ENCODE results near the gene RPL22. TPM values are rescaled to one million over a fixed set of nuclear protein-coding genes. Genes with fewer than 3 reads are reported as not detected.

RPL22 gene
- total RNA-seq, 1 donor from 2014 or later, result 414 TPM

DNA sequence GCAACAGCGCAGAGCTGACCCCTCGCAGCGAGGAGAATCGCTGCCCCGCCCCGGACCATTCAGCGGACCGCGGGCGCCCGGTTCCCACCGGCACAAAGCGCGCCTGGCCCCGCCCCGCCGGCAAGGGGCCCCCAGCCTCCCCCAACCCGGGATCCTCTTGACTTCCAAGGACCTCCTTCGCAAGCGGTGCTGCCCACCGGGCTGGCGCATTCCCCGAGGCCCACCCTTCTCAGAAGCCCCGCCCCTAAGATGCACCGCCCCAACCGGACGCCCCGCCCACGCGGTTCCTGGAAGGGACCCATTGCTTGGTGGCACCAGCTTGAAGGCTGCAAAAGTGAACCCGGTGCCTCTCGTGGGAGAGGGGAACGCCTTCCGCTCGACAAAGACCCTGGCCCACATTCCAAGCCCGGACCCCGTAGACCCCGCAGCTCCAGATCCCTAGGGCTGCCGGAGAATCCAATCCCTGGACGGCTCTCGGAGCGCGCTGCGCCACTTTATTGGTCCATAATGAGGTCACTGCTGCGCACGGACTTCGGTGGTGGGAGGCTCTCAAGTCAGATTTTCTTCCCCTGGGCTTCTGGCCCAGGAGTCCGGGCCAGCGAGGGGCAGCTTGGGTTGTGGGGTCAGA, 46.6 kb upstream of the RPL22 start:
- peaks cover 66% of the 10 kb centered on the region for H3K27me3 Mint-ChIP-seq
- no peak overlapping the region for H3K27ac Mint-ChIP-seq
- H3K36me3 Mint-ChIP-seq (ENCODE audit: insufficient read depth), result no peaks in the 10 kb centered on the region
- TF ChIP-seq, protein P1, sequence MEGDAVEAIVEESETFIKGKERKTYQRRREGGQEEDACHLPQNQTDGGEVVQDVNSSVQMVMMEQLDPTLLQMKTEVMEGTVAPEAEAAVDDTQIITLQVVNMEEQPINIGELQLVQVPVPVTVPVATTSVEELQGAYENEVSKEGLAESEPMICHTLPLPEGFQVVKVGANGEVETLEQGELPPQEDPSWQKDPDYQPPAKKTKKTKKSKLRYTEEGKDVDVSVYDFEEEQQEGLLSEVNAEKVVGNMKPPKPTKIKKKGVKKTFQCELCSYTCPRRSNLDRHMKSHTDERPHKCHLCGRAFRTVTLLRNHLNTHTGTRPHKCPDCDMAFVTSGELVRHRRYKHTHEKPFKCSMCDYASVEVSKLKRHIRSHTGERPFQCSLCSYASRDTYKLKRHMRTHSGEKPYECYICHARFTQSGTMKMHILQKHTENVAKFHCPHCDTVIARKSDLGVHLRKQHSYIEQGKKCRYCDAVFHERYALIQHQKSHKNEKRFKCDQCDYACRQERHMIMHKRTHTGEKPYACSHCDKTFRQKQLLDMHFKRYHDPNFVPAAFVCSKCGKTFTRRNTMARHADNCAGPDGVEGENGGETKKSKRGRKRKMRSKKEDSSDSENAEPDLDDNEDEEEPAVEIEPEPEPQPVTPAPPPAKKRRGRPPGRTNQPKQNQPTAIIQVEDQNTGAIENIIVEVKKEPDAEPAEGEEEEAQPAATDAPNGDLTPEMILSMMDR (IDR thresholded peaks at IDR 0.05; ENCODE audit: unreplicated experiment), result no peak
- peaks cover 8% of the 10 kb centered on the region for H3K4me1 Mint-ChIP-seq (ENCODE audit: low read depth)
- DNase-seq (ENCODE audit: low spot score, unreplicated experiment), result no peak
- no peak overlapping the region for H3K4me3 Mint-ChIP-seq (ENCODE audit: low read depth)
- H3K9me3 Mint-ChIP-seq (ENCODE audit: low read depth), result no peaks in the 10 kb centered on the region

DNA sequence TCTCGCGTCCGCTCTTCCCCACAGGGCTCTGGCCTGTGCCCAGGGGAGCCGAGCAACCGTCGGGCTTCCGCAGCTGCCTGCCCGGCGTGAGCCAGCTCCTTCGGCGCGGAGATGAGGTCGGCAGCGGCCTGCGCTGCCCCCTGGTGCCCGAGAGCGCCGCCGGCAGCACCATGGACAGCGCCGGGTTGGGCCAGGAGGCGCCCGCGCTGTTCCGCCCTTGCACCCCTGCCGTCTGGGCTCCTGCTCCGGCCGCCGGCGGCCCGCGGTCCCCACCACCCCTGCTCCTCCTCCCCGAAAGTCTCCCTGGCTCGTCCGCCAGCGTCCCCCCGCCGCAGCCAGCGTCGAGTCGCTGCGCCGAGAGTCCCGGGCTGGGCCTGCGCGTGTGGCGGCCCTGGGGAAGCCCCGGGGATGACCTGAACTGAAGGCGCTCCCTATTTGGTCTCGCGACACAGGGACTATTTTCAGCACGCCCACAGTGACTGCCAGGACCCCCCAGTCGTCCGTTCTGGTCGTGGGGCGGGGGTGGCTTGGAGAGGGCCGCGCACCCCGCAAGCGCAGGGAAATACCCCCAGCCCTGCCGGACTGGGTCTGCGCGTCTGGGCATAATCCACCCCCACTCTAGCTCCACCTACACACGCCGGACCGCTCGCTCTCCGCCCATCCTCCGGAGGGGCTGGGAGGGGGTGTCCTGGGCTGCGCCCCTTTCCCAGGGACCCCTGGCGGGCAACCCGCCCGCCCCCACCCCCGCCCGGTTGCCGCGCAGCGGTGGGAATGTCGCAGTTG, 45.9 kb upstream of the RPL22 start:
- Mint-ChIP-seq H3K4me1 (ENCODE audit: low read depth) (peaks cover 9% of the 10 kb centered on the region), H3K4me3 (ENCODE audit: low read depth) (no peak overlapping the region), H3K27me3 (peaks cover 65% of the 10 kb centered on the region), H3K36me3 (ENCODE audit: insufficient read depth) (no peaks in the 10 kb centered on the region), H3K9me3 (ENCODE audit: low read depth) (no peaks in the 10 kb centered on the region), H3K27ac (no peak overlapping the region)
- peak; percentile 85 for DNase-seq (ENCODE audit: low spot score, unreplicated experiment)
- TF ChIP-seq, protein P1 (IDR thresholded peaks at IDR 0.05; ENCODE audit: unreplicated experiment), result peak; percentile 83

DNA sequence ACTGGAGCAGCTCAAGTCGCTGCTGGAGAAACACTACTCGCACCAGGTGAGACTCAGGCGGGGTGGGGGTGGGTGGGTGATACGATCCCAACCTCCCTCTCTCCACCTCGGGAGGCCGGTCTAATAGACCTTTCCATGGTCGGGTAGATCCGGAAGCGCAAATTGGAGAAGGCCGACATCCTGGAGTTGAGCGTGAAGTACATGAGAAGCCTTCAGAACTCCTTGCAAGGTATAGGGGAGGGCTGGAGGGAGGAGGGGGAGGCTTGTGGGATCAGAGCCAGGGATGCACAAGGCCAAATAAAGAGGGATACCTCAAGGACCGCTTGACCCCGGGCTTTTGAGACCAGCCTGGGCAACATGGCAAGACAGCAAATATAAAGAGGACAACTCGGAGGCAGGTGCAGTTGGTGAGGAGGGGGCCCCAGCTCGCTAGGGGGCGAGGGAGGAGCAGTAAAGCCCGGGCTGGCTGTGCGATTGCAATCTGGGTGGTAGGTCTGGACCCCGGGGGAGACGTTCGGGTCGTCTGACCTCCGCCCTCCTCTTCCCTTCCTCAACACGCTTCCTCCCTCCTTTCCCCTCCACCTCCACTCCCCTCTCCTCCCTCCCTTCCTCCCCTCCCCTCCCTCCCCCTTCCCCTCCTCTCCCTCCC, 45.1 kb upstream of the RPL22 start:
- no peak for DNase-seq (ENCODE audit: low spot score, unreplicated experiment)
- H3K27me3 Mint-ChIP-seq, result peaks cover 66% of the 10 kb centered on the region
- no peak overlapping the region for H3K4me3 Mint-ChIP-seq (ENCODE audit: low read depth)
- no peaks in the 10 kb centered on the region for H3K9me3 Mint-ChIP-seq (ENCODE audit: low read depth)
- TF ChIP-seq, protein P1 (IDR thresholded peaks at IDR 0.05; ENCODE audit: unreplicated experiment), result no peak
- no peak overlapping the region for H3K27ac Mint-ChIP-seq
- peaks cover 12% of the 10 kb centered on the region for H3K4me1 Mint-ChIP-seq (ENCODE audit: low read depth)
- no peaks in the 10 kb centered on the region for H3K36me3 Mint-ChIP-seq (ENCODE audit: insufficient read depth)

DNA sequence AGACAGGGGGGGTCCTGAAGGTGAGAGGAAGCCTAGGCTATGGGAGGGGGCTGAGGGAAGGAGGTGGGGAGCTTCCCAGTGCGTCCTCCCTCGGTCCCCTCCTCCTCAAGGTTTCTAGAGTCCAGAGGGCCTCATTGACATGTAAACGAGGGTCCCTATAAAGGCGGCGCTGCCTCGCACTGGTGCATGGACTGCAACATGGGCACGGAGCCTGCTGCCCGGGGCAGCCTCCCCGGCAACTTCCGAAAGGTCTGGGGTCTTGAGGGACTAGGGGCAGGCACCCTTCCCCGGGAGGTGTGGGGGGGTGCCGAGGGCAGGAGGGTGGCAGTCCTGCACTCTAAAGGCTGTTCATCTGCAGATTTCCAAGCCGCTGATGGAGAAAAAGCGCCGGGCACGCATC, 44.6 kb upstream of the RPL22 start, which contains the start of gene HES3:
HES3 (plus strand) TSS at position 187 of the 400 bp plus-strand sequence; CDS start at position 374, 187 bp downstream.
- H3K36me3 Mint-ChIP-seq (ENCODE audit: insufficient read depth), result no peaks in the 10 kb centered on the region
- peaks cover 72% of the 10 kb centered on the region for H3K27me3 Mint-ChIP-seq
- no peak within 1 kb of the TSS for H3K4me3 Mint-ChIP-seq (ENCODE audit: low read depth)
- TF ChIP-seq, protein P1 (IDR thresholded peaks at IDR 0.05; ENCODE audit: unreplicated experiment), result no peak
- H3K4me1 Mint-ChIP-seq (ENCODE audit: low read depth), result peaks cover 14% of the 10 kb centered on the region
- no peak within 1 kb of the TSS for H3K27ac Mint-ChIP-seq
- no peaks in the 10 kb centered on the region for H3K9me3 Mint-ChIP-seq (ENCODE audit: low read depth)
- DNase-seq (ENCODE audit: low spot score, unreplicated experiment), result no peak
